Smooth muscle cell (in vitro differentiated cells): ENCODE measurements around the gene FYCO1. TPM values are rescaled to one million over a fixed set of nuclear protein-coding genes. Genes with fewer than 3 reads are reported as not detected.

Source experiments
- DNase-seq: peaks from one replicate; lab custom pipeline; 2025; ENCODE audit not compliant: unreplicated experiment; lab: John Stamatoyannopoulos, UW
- H2AFZ ChIP-seq: fragments of 200-600 bp; sonication (generic); 2 replicates; pipeline ENCODE4 v1.6.0; 2016; ENCODE audit warnings: antibody characterized with exemption, low read depth, mild to moderate bottlenecking
- H3F3A ChIP-seq: fragments of 200-600 bp; sonication (generic); 2 replicates; pipeline ENCODE4 v1.6.0; 2017; ENCODE audit warnings: antibody characterized with exemption, low read depth
- H3K27ac ChIP-seq: fragments of 200-600 bp; sonication (generic); 2 replicates; pipeline ENCODE4 v1.5.1; 2016; ENCODE audit warnings: low read depth, mild to moderate bottlenecking
- H3K27me3 ChIP-seq: fragments of 200-600 bp; sonication (generic); 2 replicates; pipeline ENCODE4 v1.6.1; 2016; ENCODE audit warnings: low read depth, mild to moderate bottlenecking
- H3K36me3 ChIP-seq: fragments of 200-600 bp; sonication (generic); 2 replicates; pipeline ENCODE4 v1.5.1; 2016; ENCODE audit warnings: low read depth
- H3K4me1 ChIP-seq: fragments of 200-600 bp; sonication (generic); 2 replicates; pipeline ENCODE4 v1.5.1; 2016; ENCODE audit warnings: low read depth
- H3K4me2 ChIP-seq: fragments of 200-600 bp; sonication (generic); 2 replicates; pipeline ENCODE4 v1.6.0; 2016; ENCODE audit warnings: mild to moderate bottlenecking
- H3K4me3 ChIP-seq: fragments of 200-600 bp; sonication (generic); 2 replicates; pipeline ENCODE4 v1.5.1; 2016; ENCODE audit warnings: mild to moderate bottlenecking
- H3K79me2 ChIP-seq: fragments of 200-600 bp; sonication (generic); 2 replicates; pipeline ENCODE4 v1.6.0; 2016; ENCODE audit warnings: low read depth, mild to moderate bottlenecking
- H3K9ac ChIP-seq: fragments of 200-600 bp; sonication (generic); 2 replicates; pipeline ENCODE4 v1.6.0; 2016; ENCODE audit warnings: low read depth
- H3K9me3 ChIP-seq: fragments of 200-600 bp; sonication (generic); replicated peaks from 2 replicates; pipeline ENCODE4 v1.5.1; 2016; ENCODE audit warnings: low read depth
- H4K20me1 ChIP-seq: fragments of 200-600 bp; sonication (generic); 2 replicates; pipeline ENCODE4 v1.6.0; 2016; ENCODE audit warnings: low read depth
- CTCF ChIP-seq: fragments of 200-600 bp; sonication (generic); IDR thresholded peaks from 2 replicates; pipeline ENCODE4 v1.5.1; 2017; ENCODE audit warnings: borderline replicate concordance, mild to moderate bottlenecking, antibody characterized with exemption; ENCODE audit not compliant: insufficient read depth, poor library complexity, severe bottlenecking
- WGBS: methylation state at CpG from one replicate; pipeline ENCODE4 v1.1.7; 2016; ENCODE audit warnings: low lambda C conversion rate; 5-methylcytosine and 5-hydroxymethylcytosine counted together
- polyA plus RNA-seq: library from polyadenylated mRNA; unstranded; fragments of >200 nt; fragmentation: Nextera tagmentation; extraction: Ambion mirVana; gene quantifications from 2 replicates; pipeline ENCODE4 v1.2.1, GENCODE V29; 2016
- total RNA-seq: library from RNA; depleted of rRNA; stranded (reverse); fragments of >200 nt; gene quantifications from 2 replicates; pipeline ENCODE4 v1.2.3, GENCODE V29; 2014

The FYCO1 gene
- total and polyA plus RNA-seq, 2 experiments from 2014 or later = 7.4 to 20.9 TPM

DNA sequence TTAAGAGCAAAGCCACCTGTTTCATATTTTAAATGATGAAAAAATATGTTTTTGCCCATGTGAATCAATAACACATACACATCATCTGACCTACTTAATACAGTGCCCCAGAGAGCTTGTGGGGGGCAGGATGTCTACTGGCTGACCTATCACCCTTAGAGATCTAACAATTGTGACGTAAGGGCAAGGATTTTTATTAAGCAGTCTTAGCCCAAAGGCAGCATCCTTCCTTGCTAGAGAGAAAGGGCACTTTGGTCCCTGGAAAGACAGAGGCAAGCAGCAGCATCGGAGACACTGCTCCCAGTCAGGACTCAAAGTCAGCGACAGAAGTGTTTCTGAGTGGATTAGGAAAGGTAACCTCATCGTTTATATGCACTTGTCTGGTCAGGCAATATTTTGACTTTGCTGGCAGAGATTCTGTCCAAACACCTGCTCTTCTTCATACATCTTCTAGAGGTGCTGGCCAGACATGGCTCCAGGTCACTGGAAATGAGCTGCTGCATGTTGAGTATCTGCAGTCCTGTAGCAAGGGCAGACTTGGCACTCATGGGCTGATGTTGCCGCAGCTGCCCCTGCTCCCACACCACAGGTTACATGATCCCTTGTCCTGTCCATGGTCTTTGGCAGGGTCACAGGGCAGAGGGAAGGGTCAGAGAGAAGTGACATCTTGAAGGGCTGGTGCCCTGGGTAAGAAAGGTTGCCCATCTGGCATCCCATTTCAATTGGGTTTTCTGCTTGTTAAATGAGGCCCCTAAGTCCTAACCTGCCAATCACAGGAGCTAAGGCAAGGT is 50.6 kb downstream of the FYCO1 start:
- WGBS = 95% methylated on average over 5 of the region's 5 CpGs
- Histone ChIP-seq H4K20me1 (no peaks in the 10 kb centered on the region), H3K9me3 (no peaks in the 10 kb centered on the region), H2AFZ (no peak overlapping the region), H3K4me2 (no peak overlapping the region), H3K36me3 (no peaks in the 10 kb centered on the region), H3F3A (no peaks in the 10 kb centered on the region), H3K9ac (no peak overlapping the region), H3K4me1 (no peaks in the 10 kb centered on the region), H3K27ac (no peak overlapping the region), H3K79me2 (no peaks in the 10 kb centered on the region), H3K4me3 (no peak overlapping the region), H3K27me3 (no peaks in the 10 kb centered on the region)
- no peak for DNase-seq
- no peak for TF ChIP-seq CTCF

DNA sequence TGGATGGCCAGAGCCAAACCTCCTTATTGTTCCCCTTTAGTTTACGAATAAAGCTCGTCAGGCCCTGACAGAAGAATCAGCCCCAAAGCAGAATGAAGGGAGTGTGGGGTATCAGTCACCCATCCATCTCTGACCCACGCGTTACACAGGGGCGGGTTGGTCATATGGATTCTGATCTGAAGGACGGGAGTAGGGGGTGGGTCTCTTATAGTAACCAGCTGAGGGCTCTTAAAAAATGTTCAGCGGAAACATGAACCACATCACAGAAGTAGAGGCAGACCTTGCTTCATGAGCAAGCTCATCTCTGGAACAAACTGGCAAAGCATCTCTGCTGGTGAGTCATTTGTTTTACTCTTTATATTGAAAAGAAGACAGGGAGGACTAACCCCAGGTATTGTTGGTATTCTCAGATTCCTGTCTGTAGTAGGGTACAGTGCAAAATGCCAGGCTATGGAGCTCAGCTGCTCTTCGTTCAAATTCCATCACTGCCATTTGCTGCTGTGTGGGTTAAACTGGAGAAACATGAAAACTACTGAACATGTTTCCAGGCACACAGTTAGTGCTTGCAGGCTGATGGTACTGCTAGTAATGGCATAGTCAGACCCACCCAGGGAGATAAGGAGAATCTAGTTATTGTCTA is 52.3 kb downstream of the FYCO1 start, which contains the start of gene CXCR6:
Gene CXCR6 (plus strand): TSS at position 258 of the 640 bp plus-strand sequence. CDS start 3,018 bp downstream, outside the sequence.
- Histone ChIP-seq H3K27me3 (no peaks in the 10 kb centered on the region), H3K36me3 (no peaks in the 10 kb centered on the region), H3K9ac (no peak within 1 kb of the TSS), H3K4me1 (no peaks in the 10 kb centered on the region), H3K4me3 (no peak within 1 kb of the TSS), H3K9me3 (no peaks in the 10 kb centered on the region), H4K20me1 (no peaks in the 10 kb centered on the region), H3K27ac (no peak within 1 kb of the TSS), H3K79me2 (no peaks in the 10 kb centered on the region), H3K4me2 (peak within 1 kb of the TSS; percentile 27), H2AFZ (no peak within 1 kb of the TSS), H3F3A (peaks cover 7% of the 10 kb centered on the region)
- 85% methylated on average over 8 of the region's 8 CpGs for WGBS
- no peak for TF ChIP-seq CTCF
- no peak for DNase-seq

DNA sequence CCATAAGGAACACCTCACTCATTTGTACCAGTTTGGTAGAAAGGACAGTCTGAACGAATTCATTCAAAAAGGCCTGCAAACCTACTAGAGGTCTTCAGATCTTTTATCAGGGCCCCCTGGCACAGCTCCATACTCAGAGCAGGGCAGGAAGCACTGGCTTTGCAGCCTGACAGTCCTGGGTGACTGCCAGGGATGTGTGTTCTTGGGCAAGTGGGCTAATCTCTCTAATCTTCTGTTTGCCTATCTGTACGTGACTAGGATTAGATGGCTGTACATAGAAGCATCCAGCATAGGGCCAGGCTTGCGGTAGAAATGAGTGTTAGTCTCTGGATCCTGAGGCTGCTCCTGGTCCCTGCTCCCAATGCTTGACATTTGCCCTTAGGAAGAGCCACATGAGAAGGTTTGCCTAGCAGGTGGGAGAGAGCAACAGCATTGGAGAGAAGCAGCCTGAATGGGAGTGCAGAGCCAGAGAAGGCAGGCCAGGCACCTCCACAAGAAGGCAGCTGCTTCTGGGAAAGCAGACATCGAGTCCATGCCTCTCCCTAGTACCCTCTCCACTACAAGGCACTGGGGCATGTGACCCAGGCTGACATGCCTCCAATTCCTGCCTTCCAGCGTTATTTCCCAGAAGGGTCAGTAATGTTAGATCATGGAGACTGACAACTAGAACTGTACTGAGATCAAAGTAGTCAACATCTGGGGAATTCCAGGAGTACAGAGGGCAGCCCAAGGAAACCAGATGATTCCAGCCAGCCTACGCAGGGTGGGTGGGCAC is 53.4 kb downstream of the FYCO1 start:
- Histone ChIP-seq H3K4me1 (no peaks in the 10 kb centered on the region), H3K4me2 (peak overlapping the region; percentile 27), H3K9me3 (no peaks in the 10 kb centered on the region), H4K20me1 (no peaks in the 10 kb centered on the region), H2AFZ (no peak overlapping the region), H3K79me2 (no peaks in the 10 kb centered on the region), H3F3A (peaks cover 7% of the 10 kb centered on the region), H3K4me3 (no peak overlapping the region), H3K27me3 (no peaks in the 10 kb centered on the region), H3K9ac (no peak overlapping the region), H3K27ac (no peak overlapping the region), H3K36me3 (no peaks in the 10 kb centered on the region)
- no peak for DNase-seq
- 34% methylated on average over 6 of the region's 6 CpGs for WGBS
- no peak for TF ChIP-seq CTCF
